Activated CD8-positive, alpha-beta T cell treated with anti-CD3 and anti-CD28 coated beads for 36 hours (primary cell): Measurements from ENCODE around the gene TCF7L1. TPM values are rescaled to one million over a fixed set of nuclear protein-coding genes. Genes with fewer than 3 reads are reported as not detected.

Experiments
- ATAC-seq: fragments of 200-7000 bp; cut with Tn5 transposase; one replicate; pipeline ENCODE4 v1.10.0; 2021; ENCODE audit warnings: mild to moderate bottlenecking, moderate library complexity
- CTCF ChIA-PET: fragments of 350-600 bp; sonication (Branson Sonifier 250); formaldehyde crosslinking; loops from one replicate; lab custom pipeline; 2021; ENCODE audit warnings: antibody characterized with exemption; lab: Charles Lee
- POLR2A ChIA-PET: fragments of 350-600 bp; sonication (Branson Sonifier 250); formaldehyde crosslinking; loops from one replicate; lab custom pipeline; 2021; ENCODE audit warnings: antibody characterized with exemption; lab: Charles Lee
- DNase-seq: peaks from one replicate; pipeline ENCODE4 v3.0.0-alpha.2; 2020
- H3K27ac Mint-ChIP-seq: one replicate; pipeline ENCODE4 v1.8.0; 2021; ENCODE audit warnings: mild to moderate bottlenecking, mixed read lengths
- H3K27me3 Mint-ChIP-seq: one replicate; pipeline ENCODE4 v1.8.0; 2021; ENCODE audit warnings: mixed read lengths
- H3K36me3 Mint-ChIP-seq: one replicate; pipeline ENCODE4 v1.8.0; 2021; ENCODE audit warnings: low read depth, mixed read lengths
- H3K4me1 Mint-ChIP-seq: one replicate; pipeline ENCODE4 v1.8.0; 2021; ENCODE audit warnings: low read depth, mixed read lengths
- H3K4me3 Mint-ChIP-seq: one replicate; pipeline ENCODE4 v1.8.0; 2021; ENCODE audit warnings: mild to moderate bottlenecking, moderate library complexity, mixed read lengths
- H3K9me3 Mint-ChIP-seq: one replicate; pipeline ENCODE4 v1.8.0; 2021; ENCODE audit warnings: mixed read lengths
- CTCF ChIP-seq: fragments of 200-600 bp; IDR thresholded peaks from one replicate; pipeline ENCODE4 v1.8.0; 2022; ENCODE audit warnings: antibody characterized with exemption, mild to moderate bottlenecking
- intact Hi-C: fragments of 100-400 bp; cut with micrococcal nuclease; formaldehyde crosslinking; loops from one replicate; pipeline ENCODE4 v1.10.0; 2022
- total RNA-seq, 2 experiments: library from RNA; stranded (reverse); gene quantifications; one replicate each; pipeline ENCODE4 v1.2.3, GENCODE V29; 2021

The TCF7L1 gene
- not detected for total RNA-seq

GRCh38 chr2:85132834-85133637 lies at the start of gene TCF7L1:
TSS of gene TCF7L1 (plus strand) at chr2:85133392. CDS start at chr2:85133685, 293 bp downstream.
- Mint-ChIP-seq H3K36me3 (no peaks in the 10 kb centered on the region), H3K4me1 (peaks cover 8% of the 10 kb centered on the region), H3K27ac (no peak within 1 kb of the TSS), H3K27me3 (peaks cover 54% of the 10 kb centered on the region), H3K4me3 (peak within 1 kb of the TSS; percentile 65), H3K9me3 (no peaks in the 10 kb centered on the region)
- TF ChIP-seq CTCF, result peak; percentile 48
- DNase-seq (peak; percentile 50), ATAC-seq (peak; percentile 86)
- intact Hi-C loops, result no loop called here
- ChIA-PET POLR2A (no interaction called here), CTCF (interaction anchor here (0.7 to 1.4 kb wide), 9 partner anchors 9 to 152 kb away, joined by 3 to 10 read pairs (median 3); no protein-coding TSS in a partner anchor)

- Mint-ChIP-seq H3K9me3 (peaks cover 5% of the 10 kb centered on the region), H3K4me3 (no peak overlapping the region), H3K36me3 (no peaks in the 10 kb centered on the region), H3K27ac (no peak overlapping the region), H3K4me1 (no peaks in the 10 kb centered on the region), H3K27me3 (peaks cover 7% of the 10 kb centered on the region)
- ChIA-PET POLR2A (interaction anchor here (0.8 kb wide), 1 partner anchor 170 kb away, joined by 3 read pairs; no protein-coding TSS in a partner anchor), CTCF (interaction anchor here (1.1 to 1.4 kb wide), 3 partner anchors 14 to 214 kb away, joined by 3 to 5 read pairs (median 3); no protein-coding TSS in a partner anchor)
- no peak for TF ChIP-seq CTCF
- ATAC-seq (peak; percentile 27), DNase-seq (no peak)
- intact Hi-C loops, result no loop called here
Observed at GRCh38 chr2:85085563-85085962, 47.6 kb upstream of the TCF7L1 start.

DNA sequence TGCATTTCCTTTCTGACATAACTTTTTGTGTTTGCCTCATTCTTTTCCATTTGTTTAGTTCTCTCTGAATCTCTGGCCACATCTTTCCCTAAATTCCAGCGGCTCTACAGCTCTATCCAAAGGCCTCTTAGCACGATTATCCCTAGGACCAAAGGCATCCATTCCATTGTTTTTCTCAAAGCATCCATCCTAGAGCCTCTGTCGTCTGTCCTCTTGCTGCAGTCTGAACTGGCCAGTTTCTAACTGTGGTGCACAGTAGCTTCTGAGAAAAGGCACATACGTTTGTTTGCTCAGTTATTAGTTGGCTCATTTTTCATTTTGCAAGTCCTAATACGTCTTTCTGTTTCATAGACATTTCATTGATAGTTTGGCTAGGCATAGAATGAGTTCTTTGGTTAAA lies 45.7 kb upstream of the TCF7L1 start:
- no peak for ATAC-seq
- POLR2A ChIA-PET, result no interaction called here
- DNase-seq, result no peak
- CTCF ChIA-PET, result no interaction called here
- H3K36me3 Mint-ChIP-seq, result no peaks in the 10 kb centered on the region
- H3K4me3 Mint-ChIP-seq, result no peak overlapping the region
- H3K27me3 Mint-ChIP-seq, result peaks cover 7% of the 10 kb centered on the region
- H3K9me3 Mint-ChIP-seq, result peaks cover 2% of the 10 kb centered on the region
- H3K4me1 Mint-ChIP-seq, result no peaks in the 10 kb centered on the region
- TF ChIP-seq CTCF, result no peak
- intact Hi-C loops, result no loop called here
- no peak overlapping the region for H3K27ac Mint-ChIP-seq

GRCh38 chr2:85088921-85089320 lies 44.3 kb upstream of the TCF7L1 start:
- Mint-ChIP-seq H3K27me3 (peaks cover 3% of the 10 kb centered on the region), H3K4me3 (no peak overlapping the region), H3K27ac (no peak overlapping the region), H3K9me3 (no peaks in the 10 kb centered on the region), H3K4me1 (no peaks in the 10 kb centered on the region), H3K36me3 (no peaks in the 10 kb centered on the region)
- CTCF ChIA-PET, result interaction anchor here (0.8 to 1.5 kb wide), 2 partner anchors 22 to 23 kb away, joined by 3 to 4 read pairs; no protein-coding TSS in a partner anchor
- TF ChIP-seq CTCF, result no peak
- intact Hi-C loops, result no loop called here
- DNase-seq, result no peak
- POLR2A ChIA-PET, result no interaction called here
- ATAC-seq, result no peak

- Mint-ChIP-seq H3K27ac (no peak overlapping the region), H3K9me3 (no peaks in the 10 kb centered on the region), H3K4me3 (no peak overlapping the region), H3K27me3 (no peaks in the 10 kb centered on the region), H3K36me3 (no peaks in the 10 kb centered on the region), H3K4me1 (no peaks in the 10 kb centered on the region)
- POLR2A ChIA-PET, result no interaction called here
- no peak for TF ChIP-seq CTCF
- CTCF ChIA-PET, result interaction anchor here (0.8 to 1.5 kb wide), 3 partner anchors 8 to 24 kb away, joined by 3 to 4 read pairs (median 3); no protein-coding TSS in a partner anchor
- no peak for ATAC-seq
- no peak for DNase-seq
- intact Hi-C loops, result no loop called here
Observed at GRCh38 chr2:85089585-85089984, 43.6 kb upstream of the TCF7L1 start.
